Endometrium (tissue), 2 donors: Measurements from ENCODE around the gene ZNF394.

Experiments used
- FAIRE-seq: peaks from 2 replicates; lab custom pipeline; 2012; peaks lifted over from hg19 to GRCh38; lab: Jason Lieb, UNC
- donor health status: control.
- donor health status: control.

ZNF394 gene

DNA sequence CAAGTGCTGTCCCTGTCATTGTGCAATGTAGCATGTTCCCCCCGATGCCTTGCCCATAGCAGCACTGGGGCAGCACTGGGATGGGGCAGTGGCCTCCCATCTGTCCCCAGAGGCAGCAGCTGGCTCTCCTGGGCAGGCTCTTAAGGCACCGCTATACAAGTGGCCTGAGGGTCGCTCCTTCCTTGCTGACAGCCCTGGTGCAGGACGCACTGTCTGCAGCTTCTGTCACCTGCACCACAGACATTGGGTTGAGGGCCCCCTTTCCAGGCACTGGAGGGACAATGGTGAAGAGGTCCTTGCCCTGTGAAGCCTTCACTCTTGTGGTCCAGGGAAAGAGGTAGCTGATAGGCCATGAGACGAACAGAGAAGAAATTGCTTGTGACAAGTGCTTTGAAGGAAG, 50.8 kb downstream of the ZNF394 start:
- FAIRE-seq, result no peak

DNA sequence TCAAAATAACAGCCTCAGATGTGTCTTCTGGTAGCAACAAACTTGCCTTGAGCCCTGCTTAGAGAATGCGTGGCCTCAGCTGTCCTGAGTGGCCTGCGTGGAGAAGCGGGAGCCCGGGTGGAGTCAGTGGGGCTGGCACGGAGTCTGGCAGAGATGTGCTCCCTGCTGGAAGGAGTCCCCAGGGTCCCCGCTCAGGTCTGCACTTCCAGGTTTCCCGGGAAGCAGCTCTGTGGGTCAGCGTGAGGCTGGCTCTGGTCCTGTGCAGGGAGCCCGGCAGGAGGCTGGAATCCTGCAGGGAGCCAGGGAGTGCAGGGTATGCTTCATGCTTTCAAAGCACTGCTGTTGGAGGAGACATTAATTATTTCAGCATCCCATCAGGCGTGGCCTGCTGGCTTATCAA, 51.2 kb downstream of the ZNF394 start:
- FAIRE-seq, result no peak

DNA sequence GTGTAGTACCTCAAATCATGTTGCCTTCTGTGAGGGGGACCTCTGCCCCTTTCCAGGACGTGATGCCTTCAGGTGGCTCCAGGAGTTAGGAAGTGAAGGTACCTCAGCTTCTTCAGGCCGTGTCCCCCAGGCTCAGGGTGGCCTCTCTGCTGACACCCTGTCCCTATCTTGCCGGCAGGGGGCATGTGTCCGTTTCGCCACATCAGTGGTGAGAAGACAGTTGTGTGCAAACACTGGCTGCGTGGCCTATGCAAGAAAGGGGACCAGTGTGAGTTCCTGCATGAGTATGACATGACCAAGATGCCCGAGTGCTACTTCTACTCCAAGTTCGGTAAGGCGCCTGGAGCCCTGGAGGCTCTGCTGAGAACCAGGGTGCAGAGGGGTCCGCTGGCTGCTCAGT, 52.1 kb downstream of the ZNF394 start:
- FAIRE-seq, result no peak

DNA sequence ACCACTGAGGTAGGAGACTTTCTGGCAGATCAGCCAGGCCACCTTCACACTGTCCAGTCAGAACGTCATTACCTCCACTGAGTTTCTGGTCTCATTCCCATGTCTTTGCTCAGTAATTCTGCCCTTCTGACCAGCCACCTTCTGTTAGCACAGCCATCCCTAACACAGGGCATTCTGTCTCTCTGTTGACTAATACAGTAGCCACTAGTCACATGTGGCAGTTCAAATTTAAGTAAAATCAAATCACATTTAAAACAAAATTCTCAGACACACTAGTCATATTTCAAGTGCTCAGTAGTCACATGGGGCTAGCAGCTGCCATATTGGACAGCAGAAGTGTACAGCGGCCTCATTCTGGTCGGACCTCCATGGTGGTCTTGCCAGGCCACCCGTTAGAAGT, 54.0 kb downstream of the ZNF394 start:
- no peak for FAIRE-seq
